Erythroblast (primary cell): ENCODE results near the gene ODF2L.
"Not testable (repeated sequence)": the region's sequence is repeated elsewhere in the genome, so short reads cannot be mapped to it uniquely, and the experiment has no call there.

ENCODE experiments used
- DNase-seq, 2 experiments: peaks; one replicate each; lab custom pipeline; 2025; lab: John Stamatoyannopoulos, UW
- GATA1 ChIP-seq: IDR thresholded peaks from 2 replicates; pipeline ENCODE4 v1.6.1; 2011; ENCODE audit warnings: low read depth, mild to moderate bottlenecking, control low read depth, low read length, moderate library complexity
- POLR2A ChIP-seq: IDR thresholded peaks from 2 replicates; pipeline ENCODE4 v1.6.1; 2011; ENCODE audit warnings: mild to moderate bottlenecking, low read length

ODF2L gene

GRCh38 chr1:86370601-86371022, 25.5 kb downstream of the ODF2L start:
- no peak for TF ChIP-seq GATA1
- no peak for TF ChIP-seq POLR2A
- no peak for DNase-seq

- DNase-seq: no peak
- TF ChIP-seq GATA1 (no peak), POLR2A (no peak)
These were observed 30.2 kb downstream of the ODF2L start for GRCh38 chr1:86365896-86366295.

DNA sequence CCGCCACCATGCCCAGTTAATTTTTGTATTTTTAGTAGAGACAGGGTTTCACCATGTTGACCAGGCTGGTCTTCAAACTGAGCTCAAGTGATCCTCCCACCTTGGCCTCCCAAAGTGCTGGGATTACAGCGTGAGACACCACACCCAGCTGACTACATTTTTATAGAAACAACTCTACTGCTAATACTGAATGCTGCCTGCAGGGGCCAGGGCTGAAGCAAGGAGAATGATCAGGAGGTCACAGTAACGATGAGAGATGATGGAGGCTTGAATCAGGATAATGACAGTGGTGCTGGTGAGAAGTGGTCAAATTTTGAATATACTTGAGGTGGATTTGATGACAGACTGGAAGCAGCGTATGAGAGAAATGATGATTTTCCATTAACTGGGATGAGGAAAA, 33.3 kb downstream of the ODF2L start:
- TF ChIP-seq GATA1 (no peak), POLR2A (no peak)
- DNase-seq: no peak

GRCh38 chr1:86357796-86358195, 38.3 kb downstream of the ODF2L start:
- DNase-seq: no peak
- no peak for TF ChIP-seq POLR2A
- no peak for TF ChIP-seq GATA1

DNA sequence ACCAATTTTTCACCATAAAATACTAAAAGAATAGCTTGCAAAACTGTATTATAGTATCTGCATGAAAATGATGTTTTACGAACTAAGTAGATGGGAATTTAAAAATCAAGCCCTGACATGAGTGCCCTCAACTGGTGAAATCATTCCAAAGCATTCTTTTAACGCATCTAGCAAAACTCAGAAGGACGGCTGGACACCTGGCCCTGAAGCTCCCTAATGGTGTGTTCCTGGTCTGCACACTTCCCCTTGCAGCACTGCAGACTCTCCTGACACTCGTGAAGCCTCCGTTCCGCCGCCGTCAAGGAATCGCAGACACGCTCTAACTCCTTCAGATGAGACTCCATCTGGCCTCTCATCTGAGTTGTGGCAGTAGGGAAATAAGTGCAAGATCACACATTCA, 39.9 kb downstream of the ODF2L start:
- no peak for DNase-seq
- TF ChIP-seq POLR2A: no peak
- no peak for TF ChIP-seq GATA1

DNA sequence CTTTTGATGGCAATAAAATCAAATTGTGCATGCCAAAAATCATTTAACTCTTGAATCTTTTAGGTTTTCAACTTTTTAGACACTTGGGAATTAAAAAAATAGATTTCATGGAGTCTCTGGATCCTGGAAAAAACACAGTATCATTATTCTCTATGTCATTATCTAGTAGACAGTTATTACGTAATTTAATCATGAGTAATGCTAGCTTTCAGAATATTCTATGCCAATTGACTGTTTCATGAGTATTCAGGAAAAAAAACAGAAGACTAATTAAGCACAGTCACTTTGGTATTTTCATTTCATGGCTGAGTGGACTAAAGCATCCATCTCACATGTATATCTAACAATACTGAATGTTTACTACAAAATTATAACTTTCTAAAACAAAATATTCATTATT, 44.0 kb downstream of the ODF2L start:
- no peak for DNase-seq

DNA sequence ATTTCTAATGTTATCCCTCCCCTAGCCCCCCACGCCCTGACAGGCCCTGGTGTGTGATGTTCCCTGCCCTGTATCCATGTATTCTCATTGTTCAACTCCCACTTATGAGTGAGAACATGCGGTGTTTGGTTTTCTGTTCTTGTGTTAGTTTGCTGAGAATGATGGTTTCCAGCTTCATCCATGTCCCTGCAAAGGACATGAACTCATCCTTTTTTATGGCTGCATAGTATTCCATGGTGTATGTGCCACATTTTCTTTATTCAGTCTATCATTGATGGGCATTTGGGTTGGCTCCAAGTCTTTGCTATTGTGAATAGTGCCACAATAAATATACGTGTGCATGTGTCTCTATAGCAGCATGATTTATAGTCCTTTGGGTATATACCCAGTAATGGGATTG, 45.9 kb downstream of the ODF2L start:
- DNase-seq: not testable (repeated sequence)

More for the DNA sequence above, 44.0 kb downstream of the ODF2L start:
- no peak for TF ChIP-seq POLR2A
- no peak for TF ChIP-seq GATA1

DNA sequence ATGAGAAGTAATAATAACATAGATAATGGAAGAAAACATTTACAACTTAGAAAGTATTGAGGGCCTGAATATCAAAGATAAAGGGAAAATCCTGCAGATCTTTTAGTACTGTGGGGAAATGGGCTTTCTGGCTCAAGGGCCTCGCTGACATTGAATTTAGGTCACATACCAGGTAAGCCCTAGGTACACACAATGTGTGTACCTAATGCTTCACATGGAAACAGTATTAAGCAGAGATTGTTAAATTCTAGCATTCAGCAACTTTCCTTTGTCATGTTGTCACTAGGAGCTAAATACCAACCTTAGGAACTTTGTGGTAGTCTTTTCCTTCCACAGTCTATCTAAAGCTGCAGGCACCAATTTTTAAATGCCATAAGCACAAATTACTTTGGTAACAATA, 49.7 kb downstream of the ODF2L start:
- no peak for DNase-seq
- TF ChIP-seq GATA1: no peak
- no peak for TF ChIP-seq POLR2A

DNA sequence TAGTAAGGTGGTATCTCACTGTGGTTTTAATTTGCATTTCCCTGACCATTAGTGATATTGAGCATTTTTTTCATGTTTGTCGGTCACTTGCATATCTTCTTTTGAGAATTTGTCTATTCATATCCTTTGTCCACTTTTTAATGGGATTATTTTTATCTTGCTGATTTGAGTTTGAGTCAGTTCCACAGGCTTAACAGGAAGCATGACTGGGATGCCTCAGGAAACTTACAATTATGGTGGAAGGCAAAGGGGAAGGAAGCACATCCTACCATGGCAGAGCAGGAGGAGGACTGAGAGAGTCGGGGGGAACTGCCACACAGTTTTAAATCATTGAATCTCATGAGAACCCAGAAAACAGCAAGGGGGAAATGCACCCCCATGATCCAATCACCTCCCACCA, 51.1 kb downstream of the ODF2L start:
- no peak for DNase-seq
- TF ChIP-seq GATA1: no peak
- no peak for TF ChIP-seq POLR2A

GRCh38 chr1:86339906-86340305, 56.2 kb downstream of the ODF2L start:
- DNase-seq: no peak
- TF ChIP-seq POLR2A: no peak
- TF ChIP-seq GATA1: no peak

GRCh38 chr1:86339014-86339812, 56.9 kb downstream of the ODF2L start:
- TF ChIP-seq POLR2A (no peak), GATA1 (no peak)
- DNase-seq: no peak

GRCh38 chr1:86335916-86336315, 60.2 kb downstream of the ODF2L start:
- no peak for DNase-seq
- TF ChIP-seq POLR2A (no peak), GATA1 (no peak)

GRCh38 chr1:86325264-86325663, 70.9 kb downstream of the ODF2L start:
- TF ChIP-seq POLR2A (no peak), GATA1 (no peak)

DNA sequence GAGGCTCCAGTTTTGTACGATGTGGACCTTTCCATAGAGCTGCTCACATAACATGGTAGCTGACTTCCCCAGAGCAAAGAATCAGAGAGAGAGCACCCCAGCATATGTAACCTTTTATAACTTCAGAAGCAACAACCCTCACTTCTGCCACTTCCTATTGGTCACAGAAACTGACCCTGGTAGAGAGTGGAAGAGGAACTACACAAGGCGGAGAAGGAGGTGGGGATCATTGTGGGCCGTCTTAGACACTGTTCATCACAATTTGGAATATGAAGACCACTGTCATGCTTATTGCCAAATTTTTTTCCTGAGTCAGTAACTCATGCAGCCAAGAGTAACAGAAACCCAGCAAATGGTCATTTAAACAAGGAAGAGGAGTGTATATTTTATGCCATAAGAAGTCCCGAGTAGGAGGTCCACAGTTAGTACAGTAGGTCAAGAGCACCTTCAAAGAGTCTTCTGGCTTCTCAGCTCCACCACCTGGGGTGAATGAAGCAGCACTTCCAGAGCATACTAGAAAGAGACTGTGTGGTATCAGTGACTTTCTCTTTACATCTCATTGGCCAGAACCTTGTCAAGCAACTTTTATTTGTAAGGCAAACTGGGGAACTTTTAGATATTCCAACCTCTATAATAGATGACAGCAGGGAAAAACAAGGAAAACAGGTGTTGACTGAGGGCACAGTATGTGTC, 71.8 kb downstream of the ODF2L start:
- DNase-seq: no peak
- TF ChIP-seq POLR2A (no peak), GATA1 (no peak)

More at GRCh38 chr1:86325264-86325663, 70.9 kb downstream of the ODF2L start:
- no peak for DNase-seq
